HG03460 (cell line): ENCODE data around the gene BPIFB2.
"Not testable (repeated sequence)": the region's sequence is repeated elsewhere in the genome, so short reads cannot be mapped to it uniquely, and the experiment has no call there.

Source experiments
- ATAC-seq: cut with Tn5 transposase; IDR thresholded peaks from one replicate; pipeline ENCODE4 v1.9.1; 2021; ENCODE audit not compliant: unreplicated experiment

Gene BPIFB2

DNA sequence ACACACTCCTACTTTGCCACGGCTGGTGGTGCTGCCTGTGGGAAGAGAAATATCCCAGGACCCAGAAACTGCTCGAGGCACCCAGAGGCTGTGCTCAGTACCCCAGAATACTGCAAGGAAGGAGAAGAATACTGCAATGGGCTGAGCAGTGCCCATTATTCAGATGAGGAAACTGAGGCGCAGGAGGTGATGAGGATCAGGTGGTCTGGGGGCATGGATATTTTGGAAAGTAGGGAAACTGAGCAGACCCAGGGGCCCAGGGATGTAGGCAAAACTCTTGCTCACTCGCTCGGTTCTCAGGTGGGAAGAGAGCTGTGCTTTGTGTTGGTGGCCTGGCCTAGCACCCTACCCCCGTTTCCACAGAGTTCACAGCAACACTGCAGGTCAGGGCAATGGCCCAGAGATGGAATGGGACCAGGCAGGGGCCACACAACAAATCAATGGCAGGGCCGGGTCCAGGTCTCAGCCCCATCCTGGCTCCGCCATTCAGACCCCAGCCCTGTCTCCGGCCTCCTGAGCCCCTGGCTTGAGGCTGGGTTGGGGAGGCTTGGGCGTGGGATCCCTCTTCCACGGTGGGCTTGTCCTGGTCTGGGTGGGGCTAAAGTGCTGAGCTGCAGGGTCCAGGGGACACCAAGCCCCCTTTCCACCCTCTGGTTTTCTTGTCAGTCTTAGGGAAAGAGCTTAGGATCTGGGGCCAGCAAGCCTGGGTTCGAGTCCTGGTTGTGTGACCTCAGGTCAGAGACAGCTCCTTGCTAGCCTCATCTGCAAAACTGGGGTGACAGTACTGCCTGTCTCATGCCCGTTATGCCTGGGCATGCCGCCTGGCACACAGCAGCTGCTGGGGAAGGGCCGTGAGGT, 37.2 kb upstream of the BPIFB2 start:
- ATAC-seq = no peak

DNA sequence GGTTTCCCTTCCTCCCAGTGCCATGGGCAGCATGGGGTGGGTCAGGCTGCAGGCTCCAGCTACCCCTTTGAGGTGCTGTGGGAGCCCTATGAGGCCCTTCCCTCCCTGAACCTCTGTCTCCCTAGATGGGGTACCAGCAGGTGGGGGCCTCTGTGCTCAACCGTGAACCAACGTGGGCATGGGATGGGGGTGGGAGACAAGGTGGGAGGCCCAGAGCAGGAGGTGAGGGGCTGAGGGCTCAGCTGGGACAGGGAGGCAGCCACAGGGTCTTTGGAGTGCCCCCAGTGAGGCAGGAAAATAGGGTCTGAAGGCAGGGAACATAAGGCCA, 36.6 kb upstream of the BPIFB2 start:
- ATAC-seq = no peak

GRCh38 chr20:32971703-32972161, 35.8 kb upstream of the BPIFB2 start:
- ATAC-seq = peak; percentile 28

- peak; percentile 87 for ATAC-seq
These were observed 35.1 kb upstream of the BPIFB2 start for GRCh38 chr20:32972181-32973076.

DNA sequence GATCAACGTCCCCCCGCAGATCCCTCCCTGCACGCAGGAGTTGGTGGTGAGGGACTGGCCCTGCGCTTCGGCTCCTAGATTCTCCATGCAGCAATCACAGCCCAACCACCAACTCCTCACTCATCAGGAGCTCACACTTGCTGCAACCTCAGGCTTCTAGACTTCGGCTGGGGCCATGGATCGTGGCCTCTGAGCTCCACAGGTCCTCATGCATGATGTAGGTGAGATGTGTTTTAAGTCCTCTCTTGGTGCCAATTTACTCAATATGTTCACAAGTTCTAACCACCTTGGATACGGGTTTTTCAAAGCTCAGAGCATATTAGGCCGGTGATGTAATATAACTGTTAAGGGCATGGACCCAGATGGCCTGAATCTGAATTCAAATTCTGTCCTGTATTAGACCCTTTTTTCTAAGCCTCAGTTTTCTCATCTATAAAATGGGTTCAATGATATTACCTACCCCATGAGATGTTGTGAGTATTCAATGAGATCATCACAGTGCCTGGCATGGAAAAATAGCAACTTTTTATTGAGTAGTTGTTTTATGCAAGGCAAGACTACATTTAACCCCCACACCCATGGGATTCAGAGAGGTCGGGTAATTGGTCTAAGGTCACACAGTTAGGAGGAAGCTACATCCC, 34.3 kb upstream of the BPIFB2 start:
- ATAC-seq = no peak

- not testable (repeated sequence) for ATAC-seq
These were observed 33.1 kb upstream of the BPIFB2 start for GRCh38 chr20:32974204-32975064.

GRCh38 chr20:32975121-32975520, 32.4 kb upstream of the BPIFB2 start:
- ATAC-seq = not testable (repeated sequence)

- ATAC-seq = no peak
These were observed 31.5 kb upstream of the BPIFB2 start for GRCh38 chr20:32975698-32976674.

GRCh38 chr20:32976746-32977145, 30.8 kb upstream of the BPIFB2 start:
- ATAC-seq = no peak

GRCh38 chr20:32977281-32978008, 30.1 kb upstream of the BPIFB2 start:
- no peak for ATAC-seq

GRCh38 chr20:32978009-32978335, 29.5 kb upstream of the BPIFB2 start:
- no peak for ATAC-seq

- no peak for ATAC-seq
These were observed 28.1 kb upstream of the BPIFB2 start for GRCh38 chr20:32979201-32979998.

DNA sequence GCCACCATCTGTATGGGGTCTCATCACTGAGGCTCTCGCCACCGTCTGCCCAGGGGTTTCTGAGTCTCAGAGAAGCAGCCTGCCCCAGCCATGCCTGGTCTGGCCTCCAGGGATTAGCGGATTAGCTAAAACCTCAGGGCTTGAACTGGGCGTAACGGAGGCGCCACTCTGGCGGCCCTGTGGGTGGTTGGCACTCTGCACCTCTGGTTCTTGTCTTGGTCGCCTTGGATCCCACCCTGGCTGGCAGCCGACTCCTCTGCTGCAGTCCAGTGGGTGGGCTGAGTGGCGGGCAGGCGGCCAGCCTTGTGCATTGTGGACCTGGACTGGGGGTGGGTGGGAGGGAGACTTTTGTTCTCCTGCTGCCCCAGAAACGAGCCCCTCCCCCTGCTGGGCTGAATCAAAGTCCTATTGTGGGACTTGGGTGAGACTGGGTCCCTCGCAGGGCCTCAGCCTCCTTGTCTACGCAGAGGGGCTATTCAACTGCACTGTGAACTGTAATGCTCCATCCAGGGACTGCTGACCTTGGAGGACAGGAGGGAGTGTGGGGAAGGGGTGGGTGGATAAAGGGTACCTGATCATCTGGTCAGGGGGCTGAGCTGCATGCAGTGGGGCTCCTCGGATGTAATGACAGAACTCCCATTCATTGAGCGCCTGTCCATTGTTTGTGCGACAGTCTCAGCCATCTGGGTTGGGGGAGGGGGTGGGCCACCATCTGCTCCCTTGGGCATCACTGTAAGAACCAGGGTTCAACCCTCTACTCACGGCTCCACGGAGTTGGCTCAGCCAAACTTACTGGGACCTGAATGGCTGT, 27.2 kb upstream of the BPIFB2 start:
- ATAC-seq = no peak

DNA sequence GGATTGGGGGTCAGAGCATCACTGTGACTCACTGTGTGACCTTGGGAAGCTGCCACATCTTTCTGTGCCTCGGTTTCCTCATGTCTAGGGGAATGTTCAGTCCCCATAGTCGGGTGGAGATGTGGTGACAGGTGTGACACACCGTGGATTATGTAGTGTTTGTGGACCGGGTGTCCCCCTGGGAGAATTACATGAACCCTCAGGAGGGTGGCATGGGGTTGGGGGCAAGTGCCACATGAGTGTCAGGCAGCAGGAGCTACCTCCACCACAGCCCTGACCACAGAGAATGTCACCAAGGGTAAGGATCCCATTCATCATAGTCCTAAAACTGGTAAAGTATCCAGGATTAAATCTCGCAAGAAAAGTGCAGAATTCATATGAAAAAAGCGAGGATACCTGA, 26.5 kb upstream of the BPIFB2 start:
- ATAC-seq = no peak

GRCh38 chr20:32982617-32983458, 24.7 kb upstream of the BPIFB2 start:
- ATAC-seq = no peak

- no peak for ATAC-seq
These were observed 23.9 kb upstream of the BPIFB2 start for GRCh38 chr20:32983459-32984112.
